Endothelial cell of umbilical vein (primary cell): ENCODE results near the gene GLUD1.

Experiments used
- CTCF ChIP-seq, 2 donors: IDR thresholded peaks; 1 replicate in 1 of 2; 2 replicates in 1 of 2; pipeline ENCODE4 v1.5.1; 2011; ENCODE audit warnings: low read length in 2 of 2, mild to moderate bottlenecking in 2 of 2, moderate library complexity in 2 of 2, control low read depth in 1 of 2, inconsistent platforms in 1 of 2, low read depth in 1 of 2; ENCODE audit not compliant: insufficient read depth in 1 of 2; ENCODE audit errors: extremely low read depth in 1 of 2
- EZH2 ChIP-seq: IDR thresholded peaks from 2 replicates; pipeline ENCODE4 v1.6.1; 2012; ENCODE audit warnings: borderline replicate concordance, low read depth, mild to moderate bottlenecking, moderate library complexity, low read length, inconsistent platforms; ENCODE audit not compliant: severe bottlenecking
- MAX ChIP-seq: IDR thresholded peaks from 2 replicates; pipeline ENCODE4 v1.6.1; 2011; ENCODE audit not compliant: insufficient read depth, insufficient read length
- POLR2A ChIP-seq: IDR thresholded peaks from 2 replicates; pipeline ENCODE4 v1.6.1; 2012; ENCODE audit warnings: low read depth, mild to moderate bottlenecking, control low read depth, low read length

GRCh38 chr10:87068281-87068680 is 26.4 kb downstream of the GLUD1 start:
- TF ChIP-seq CTCF (IDR thresholded peaks at IDR 0.05; ENCODE audit: extremely low read depth in 1 of 2, insufficient read depth in 1 of 2, low read depth in 1 of 2, low read length in 2 of 2) (no peak), POLR2A (no peak), MAX (no peak), EZH2 (no peak)
